NCI-H2171 (cell line): ENCODE results near the gene CCDC201.
"Not testable (repeated sequence)": the region's sequence is repeated elsewhere in the genome, so short reads cannot be mapped to it uniquely, and the experiment has no call there.

Source experiments
- DNase-seq: peaks from one replicate; lab custom pipeline; 2025; lab: John Stamatoyannopoulos, UW

The CCDC201 gene

GRCh38 chr7:45817913-45818312 is 55.0 kb downstream of the CCDC201 start:
- DNase-seq, result not testable (repeated sequence)

- not testable (repeated sequence) for DNase-seq
Measured at GRCh38 chr7:45817016-45817415, 55.9 kb downstream of the CCDC201 start.

DNA sequence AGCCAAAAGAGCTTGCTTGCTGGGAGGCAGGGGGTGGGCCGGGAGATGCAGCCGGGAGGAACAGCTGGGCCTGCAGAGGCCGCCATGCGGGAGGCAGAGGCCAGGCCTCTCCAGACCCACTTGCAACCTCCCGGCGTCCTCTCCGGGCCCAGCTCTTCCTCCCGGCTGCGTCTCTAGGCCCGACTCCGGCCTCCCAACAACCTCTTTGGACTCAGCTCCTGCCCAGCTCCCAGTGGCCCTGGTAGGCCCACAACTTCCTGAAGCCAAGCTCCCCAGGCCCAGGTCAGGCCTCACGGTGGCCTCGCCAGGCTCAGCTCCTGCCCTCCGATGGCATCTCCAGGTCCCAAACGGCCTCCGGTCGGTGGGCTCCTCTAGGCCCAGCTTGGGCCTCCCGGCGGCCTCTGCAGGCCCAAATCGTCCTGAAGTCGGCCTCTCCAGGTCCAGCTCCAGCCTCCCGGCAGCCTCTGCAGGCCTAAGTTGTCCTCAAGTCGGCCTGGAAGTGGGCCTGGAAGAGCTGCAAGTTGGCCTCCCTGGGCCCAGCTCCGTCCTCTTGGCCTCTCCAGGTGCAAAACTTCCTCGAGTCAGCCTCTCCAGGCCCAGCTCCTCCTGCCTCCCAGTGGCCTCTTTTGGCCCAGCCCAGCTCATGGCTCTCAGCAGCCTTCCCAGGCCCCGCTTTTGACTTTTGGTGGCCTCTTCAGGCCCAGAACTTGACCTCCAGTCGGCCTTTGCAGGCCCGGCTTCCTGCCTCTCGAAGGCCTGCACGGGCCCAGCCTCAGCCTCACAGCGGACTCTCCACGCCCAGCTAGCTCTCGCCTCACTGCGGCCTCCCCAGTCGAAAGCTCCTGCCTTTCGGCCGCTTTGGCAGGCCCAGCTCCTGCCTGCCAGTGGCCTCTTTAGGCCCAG is 58.4 kb downstream of the CCDC201 start:
- not testable (repeated sequence) for DNase-seq

- not testable (repeated sequence) for DNase-seq
Measured at GRCh38 chr7:45813771-45814170, 59.1 kb downstream of the CCDC201 start.

DNA sequence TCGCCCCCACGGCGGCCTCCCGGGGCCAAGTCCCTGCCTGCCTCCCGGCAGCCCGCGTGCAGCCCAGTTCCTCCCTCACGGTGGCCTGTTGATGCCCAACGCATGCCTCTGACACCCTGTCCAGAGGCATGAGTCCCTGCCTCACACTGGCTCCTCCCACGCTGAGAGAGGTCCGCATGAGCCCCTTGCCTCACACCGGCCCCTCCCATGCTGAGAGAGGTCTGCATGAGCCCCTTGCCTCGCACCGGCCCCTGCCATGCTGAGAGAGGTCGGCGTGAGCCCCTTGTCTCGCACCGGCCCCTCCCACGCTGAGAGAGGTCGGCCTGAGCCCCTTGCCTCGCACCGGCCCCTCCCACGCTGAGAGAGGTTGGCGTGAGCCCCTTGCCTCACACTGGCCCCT is 59.9 kb downstream of the CCDC201 start:
- DNase-seq, result no peak

- not testable (repeated sequence) for DNase-seq
Measured at GRCh38 chr7:45811652-45812234, 61.1 kb downstream of the CCDC201 start.

DNA sequence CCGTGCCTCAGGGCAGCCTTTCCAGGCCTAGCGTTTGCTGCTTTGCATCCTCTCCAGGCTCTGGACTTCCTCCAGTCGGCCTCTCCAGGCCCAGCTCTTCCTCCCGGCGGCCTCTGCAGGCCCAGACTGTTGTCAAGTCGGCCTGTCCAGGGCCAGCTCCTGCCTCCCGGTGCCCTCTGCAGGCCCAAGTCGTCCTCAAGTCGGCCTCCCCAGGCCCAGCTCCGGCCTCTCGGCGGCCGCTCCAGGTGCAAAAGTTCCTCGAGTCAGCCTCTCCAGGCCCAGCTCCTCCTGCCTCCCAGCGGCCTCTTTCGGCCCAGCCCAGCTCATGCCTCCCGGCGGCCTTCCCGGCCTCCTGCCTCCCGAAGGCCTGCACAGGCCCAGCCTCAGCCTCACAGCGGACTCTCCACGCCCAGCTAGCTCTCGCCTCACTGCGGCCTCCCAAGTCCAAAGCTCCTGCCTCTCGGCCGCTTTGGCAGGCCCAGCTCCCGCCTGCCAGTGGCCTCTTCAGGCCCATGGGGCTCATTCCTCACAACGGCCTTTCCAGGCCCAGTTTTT is 62.4 kb downstream of the CCDC201 start:
- not testable (repeated sequence) for DNase-seq
